GM10847 (cell line): Measurements from ENCODE around the gene FCSK.
A peak's percentile ranks its signal among the peaks of the same experiment; 100 is the strongest.

ENCODE experiments used
- POLR2A ChIP-seq: IDR thresholded peaks from 2 replicates; pipeline ENCODE4 v1.6.1; 2011; ENCODE audit not compliant: insufficient read length; ENCODE audit errors: extremely low read depth

The FCSK gene

DNA sequence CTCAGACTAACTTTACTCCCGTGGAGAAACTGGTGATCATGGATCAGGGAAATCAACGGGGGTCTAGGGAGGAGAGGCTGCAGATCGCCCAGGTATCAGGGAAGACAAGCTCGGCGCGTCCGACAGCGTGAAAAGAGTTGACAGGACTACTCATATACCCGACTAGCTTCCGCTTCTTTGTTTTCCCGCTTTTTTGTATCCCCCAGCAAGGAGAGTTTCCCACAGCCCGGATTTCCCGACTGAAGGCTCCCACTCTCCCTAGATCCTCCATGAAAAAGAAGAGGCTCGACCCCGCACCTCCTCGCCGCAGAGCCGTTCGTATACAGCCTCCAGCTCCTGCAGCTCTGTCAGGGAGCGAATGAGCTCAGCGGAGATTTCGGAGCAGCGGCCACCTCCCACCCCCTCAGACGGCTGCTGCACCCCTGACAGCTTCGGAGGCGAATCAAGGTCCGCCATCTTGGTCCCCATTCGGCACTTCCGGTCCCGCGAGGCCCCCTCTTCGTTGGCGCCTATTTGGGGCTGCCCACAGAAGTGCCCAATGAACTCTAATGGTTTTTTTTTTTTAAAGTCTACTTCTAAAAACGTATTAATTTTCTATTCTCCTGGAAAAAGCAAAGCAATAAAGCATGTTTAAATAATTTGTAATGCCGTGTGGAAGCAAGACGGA, 68.8 kb downstream of the FCSK start, which contains the start of gene COG4:
COG4 (minus strand) TSS at position 479 of the 667 bp plus-strand sequence; CDS start at position 468, 11 bp downstream.
- peak; percentile 85 for TF ChIP-seq POLR2A

DNA sequence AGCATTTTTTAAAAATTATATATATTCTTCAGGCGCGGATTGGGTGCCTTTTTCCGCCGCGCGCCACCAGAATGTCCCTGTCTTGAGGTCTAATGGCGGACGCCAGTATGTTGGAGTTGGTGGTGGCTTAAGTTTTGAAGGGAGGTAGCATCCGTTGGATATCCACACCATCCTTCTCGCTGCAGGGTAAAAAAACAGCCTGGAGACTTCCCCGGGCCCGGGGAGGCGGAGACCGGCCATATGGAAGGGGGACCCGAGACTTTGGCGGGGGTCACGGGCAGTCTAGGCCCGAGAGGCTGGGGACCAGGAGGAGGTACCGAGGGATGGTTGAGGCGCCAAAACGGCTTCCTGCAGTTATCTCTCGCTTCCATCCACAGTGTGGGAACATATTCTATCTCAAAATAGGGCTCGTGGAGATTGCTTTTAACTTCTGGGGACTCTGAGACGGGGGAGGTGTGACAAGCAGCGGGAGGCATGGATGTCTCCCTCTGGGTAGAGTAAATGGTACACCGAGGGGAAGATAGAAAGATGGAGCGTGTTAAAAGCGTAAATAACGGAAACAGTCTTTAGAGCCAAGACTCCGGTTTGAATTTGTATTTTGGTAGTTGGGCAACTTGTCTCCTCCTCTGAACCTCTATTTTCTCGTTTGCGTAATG, 69.5 kb downstream of the FCSK start, which contains the start of gene SF3B3:
SF3B3 (plus strand) TSS at position 74 of the 656 bp plus-strand sequence. CDS start 2,841 bp downstream, outside the sequence.
- TF ChIP-seq POLR2A, result peak; percentile 63

DNA sequence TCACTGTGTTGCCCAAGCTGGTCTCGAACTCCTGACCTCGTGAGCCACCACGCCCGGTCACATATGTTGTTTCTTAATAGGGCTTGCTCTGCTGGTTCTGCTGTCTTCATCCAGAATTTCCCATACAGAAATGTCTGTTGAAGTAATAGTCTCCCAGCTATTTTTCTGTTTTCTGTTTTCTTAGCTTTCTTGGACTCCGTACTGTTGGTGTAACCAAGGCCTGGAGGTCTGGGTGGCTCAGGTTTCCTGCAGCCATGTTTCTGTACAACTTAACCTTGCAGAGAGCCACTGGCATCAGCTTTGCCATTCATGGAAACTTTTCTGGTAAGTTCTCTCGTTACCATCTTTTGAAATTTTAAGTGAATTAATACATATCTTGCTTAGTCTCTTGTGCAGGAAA, 72.0 kb downstream of the FCSK start:
- TF ChIP-seq POLR2A, result no peak

DNA sequence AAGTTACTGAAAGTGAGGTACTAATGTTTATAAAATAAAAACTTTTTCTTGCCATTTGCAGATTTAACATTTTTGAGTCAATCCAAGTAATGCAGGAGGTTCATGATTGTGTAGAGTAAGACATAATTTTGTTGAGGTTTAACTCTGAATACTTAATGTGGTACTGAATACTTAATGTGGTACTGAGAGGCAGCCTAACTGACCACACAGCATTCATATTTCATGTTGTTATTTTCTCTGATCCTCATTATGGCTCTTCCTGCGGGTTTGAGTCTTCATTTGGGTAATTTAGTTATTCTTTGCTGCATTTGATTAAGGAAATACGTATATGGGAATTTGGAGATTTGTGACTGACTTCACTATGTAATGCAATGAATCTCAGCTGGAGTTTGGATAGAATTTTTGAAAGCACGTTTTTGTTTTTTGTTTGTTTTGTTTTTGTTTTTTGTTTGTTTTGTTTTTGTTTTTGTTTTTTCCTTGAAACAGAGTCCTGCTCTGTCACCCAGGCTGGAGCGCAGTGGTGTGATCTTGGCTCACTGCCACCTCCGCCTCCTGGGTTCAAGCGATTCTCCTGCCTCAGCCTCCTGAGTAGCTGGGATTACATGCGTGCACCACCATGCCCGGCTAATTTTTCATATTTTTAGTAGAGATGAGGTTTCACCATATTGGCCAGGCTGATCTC, 73.1 kb downstream of the FCSK start:
- TF ChIP-seq POLR2A, result no peak

GRCh38 chr16:70529051-70529777, 74.8 kb downstream of the FCSK start:
- no peak for TF ChIP-seq POLR2A
